Trophoblast cell (in vitro differentiated cells and primary cell): ENCODE data around the gene GABRB2.

Experiments
- DNase-seq, 2 donors: peaks; one replicate each; pipeline ENCODE4 v3.0.0-alpha.2; 2016
- H2AFZ ChIP-seq: 2 replicates; pipeline ENCODE4 v1.6.1; 2013; ENCODE audit warnings: low read length, moderate library complexity, mild to moderate bottlenecking; ENCODE audit not compliant: insufficient read depth, poor library complexity
- H2AK5ac ChIP-seq: 2 replicates; pipeline ENCODE4 v1.6.1; 2013; ENCODE audit warnings: mild to moderate bottlenecking, low read length
- H2BK120ac ChIP-seq: 2 replicates; pipeline ENCODE4 v1.6.1; 2013; ENCODE audit warnings: low read length, mild to moderate bottlenecking, moderate library complexity; ENCODE audit not compliant: insufficient read depth, poor library complexity
- H2BK12ac ChIP-seq: 2 replicates; pipeline ENCODE4 v1.6.1; 2013; ENCODE audit warnings: mild to moderate bottlenecking, low read length, moderate library complexity
- H2BK5ac ChIP-seq: 2 replicates; pipeline ENCODE4 v1.6.1; 2013; ENCODE audit warnings: low read length, low read depth, moderate library complexity, mild to moderate bottlenecking; ENCODE audit not compliant: poor library complexity
- H3K14ac ChIP-seq: 2 replicates; pipeline ENCODE4 v1.6.1; 2013; ENCODE audit warnings: mild to moderate bottlenecking, low read length
- H3K18ac ChIP-seq: 2 replicates; pipeline ENCODE4 v1.6.1; 2013; ENCODE audit warnings: mild to moderate bottlenecking, low read length
- H3K23ac ChIP-seq: 2 replicates; pipeline ENCODE4 v1.6.1; 2013; ENCODE audit warnings: low read length
- H3K27ac ChIP-seq: 2 replicates; pipeline ENCODE4 v1.5.1; 2013; ENCODE audit warnings: low read depth, mild to moderate bottlenecking, inconsistent platforms, low read length, moderate library complexity
- H3K27me3 ChIP-seq: 2 replicates; pipeline ENCODE4 v1.6.1; 2013; ENCODE audit warnings: inconsistent platforms, mild to moderate bottlenecking, low read length, moderate library complexity; ENCODE audit not compliant: insufficient read depth
- H3K36me3 ChIP-seq, 2 experiments: 1 replicate in 1 of 2; 2 replicates in 1 of 2; pipeline ENCODE4 v1.6.1; 2013; ENCODE audit warnings: low read length in 2 of 2, mild to moderate bottlenecking in 2 of 2, moderate library complexity in 1 of 2; ENCODE audit not compliant: insufficient read depth in 2 of 2, control insufficient read depth in 1 of 2
- H3K4ac ChIP-seq: 2 replicates; pipeline ENCODE4 v1.6.1; 2013; ENCODE audit warnings: low read depth, mild to moderate bottlenecking, low read length, moderate library complexity
- H3K4me1 ChIP-seq, 2 experiments: 1 replicate in 1 of 2; 2 replicates in 1 of 2; pipeline ENCODE4 v1.6.1; 2013; ENCODE audit warnings: low read length in 2 of 2, mild to moderate bottlenecking in 2 of 2, moderate library complexity in 1 of 2; ENCODE audit not compliant: insufficient read depth in 2 of 2, control insufficient read depth in 1 of 2
- H3K4me2 ChIP-seq: 2 replicates; pipeline ENCODE4 v1.6.1; 2013; ENCODE audit warnings: inconsistent platforms, mild to moderate bottlenecking, low read length, moderate library complexity
- H3K4me3 ChIP-seq: 2 replicates; pipeline ENCODE4 v1.5.1; 2013; ENCODE audit warnings: mild to moderate bottlenecking, low read depth, low read length, inconsistent platforms
- H3K79me1 ChIP-seq: one replicate; pipeline ENCODE4 v1.6.1; 2013; ENCODE audit warnings: low read length
- H3K79me2 ChIP-seq: 2 replicates; pipeline ENCODE4 v1.6.1; 2013; ENCODE audit warnings: low read length, mild to moderate bottlenecking; ENCODE audit not compliant: control insufficient read depth, insufficient read depth, poor library complexity
- H3K9ac ChIP-seq: 2 replicates; pipeline ENCODE4 v1.6.1; 2013; ENCODE audit warnings: mild to moderate bottlenecking, low read length
- H3K9me3 ChIP-seq: 2 replicates; pipeline ENCODE4 v1.6.1; 2013; ENCODE audit warnings: low read depth, mild to moderate bottlenecking, control low read depth, inconsistent platforms, low read length; ENCODE audit not compliant: insufficient read depth
- H4K12ac ChIP-seq: 2 replicates; pipeline ENCODE4 v1.6.1; 2013; ENCODE audit warnings: low read depth, mild to moderate bottlenecking, low read length, moderate library complexity
- H4K8ac ChIP-seq: 2 replicates; pipeline ENCODE4 v1.6.1; 2013; ENCODE audit warnings: low read depth, mild to moderate bottlenecking, low read length, moderate library complexity
- H4K91ac ChIP-seq: one replicate; pipeline ENCODE4 v1.6.1; 2013; ENCODE audit warnings: low read depth, mild to moderate bottlenecking, low read length, moderate library complexity
- WGBS: extraction: QIAGEN DNeasy Blood & Tissue Kit; methylation state at CpG from one replicate; pipeline ENCODE4 v1.1.7; 2013; ENCODE audit warnings: missing lambda C conversion rate; ENCODE audit not compliant: insufficient read length, insufficient coverage; ENCODE audit errors: extremely low coverage; 5-methylcytosine and 5-hydroxymethylcytosine counted together

The GABRB2 gene

GRCh38 chr5:161403996-161404395 is 142.5 kb downstream of the GABRB2 start:
- Histone ChIP-seq H2BK5ac (no peak overlapping the region), H2AK5ac (no peak overlapping the region), H3K27me3 (no peaks in the 10 kb centered on the region), H3K79me2 (no peaks in the 10 kb centered on the region), H2BK12ac (no peak overlapping the region), H3K4ac (no peak overlapping the region), H4K12ac (no peak overlapping the region), H3K79me1 (no peaks in the 10 kb centered on the region), H3K36me3 (no peaks in the 10 kb centered on the region), H4K91ac (no peak overlapping the region), H3K4me3 (no peak overlapping the region), H3K9me3 (no peaks in the 10 kb centered on the region), H3K4me1 (no peaks in the 10 kb centered on the region), H3K23ac (no peak overlapping the region), H3K9ac (no peak overlapping the region), H2BK120ac (no peak overlapping the region), H3K18ac (no peak overlapping the region), H3K27ac (no peak overlapping the region), H3K14ac (no peak overlapping the region), H2AFZ (no peak overlapping the region), H4K8ac (no peak overlapping the region), H3K4me2 (no peak overlapping the region)
- WGBS = no CpG with 5 or more reads among the region's 1 CpG
- DNase-seq = no peak

- Histone ChIP-seq H3K23ac (no peak overlapping the region), H3K79me1 (no peaks in the 10 kb centered on the region), H2AK5ac (no peak overlapping the region), H3K4ac (no peak overlapping the region), H3K9ac (no peak overlapping the region), H2AFZ (no peak overlapping the region), H3K18ac (no peak overlapping the region), H2BK12ac (no peak overlapping the region), H2BK120ac (no peak overlapping the region), H3K79me2 (no peaks in the 10 kb centered on the region), H3K9me3 (no peaks in the 10 kb centered on the region), H4K8ac (no peak overlapping the region), H3K4me3 (no peak overlapping the region), H3K4me2 (no peak overlapping the region), H3K36me3 (no peaks in the 10 kb centered on the region), H3K14ac (no peak overlapping the region), H4K91ac (no peak overlapping the region), H3K27me3 (no peaks in the 10 kb centered on the region), H2BK5ac (no peak overlapping the region), H3K4me1 (no peaks in the 10 kb centered on the region), H3K27ac (no peak overlapping the region), H4K12ac (no peak overlapping the region)
- DNase-seq = no peak
- WGBS = no CpG with 5 or more reads among the region's 2 CpGs
These were observed 143.4 kb downstream of the GABRB2 start for GRCh38 chr5:161403121-161403520.

GRCh38 chr5:161400583-161400982 is 145.9 kb downstream of the GABRB2 start:
- H3K79me2 ChIP-seq = no peaks in the 10 kb centered on the region
- no peak overlapping the region for H3K4ac ChIP-seq
- no peaks in the 10 kb centered on the region for H3K79me1 ChIP-seq
- H3K4me3 ChIP-seq = no peak overlapping the region
- H2BK5ac ChIP-seq = no peak overlapping the region
- H3K27ac ChIP-seq = no peak overlapping the region
- no peaks in the 10 kb centered on the region for H3K4me1 ChIP-seq
- WGBS = no CpG with 5 or more reads among the region's 4 CpGs
- H3K27me3 ChIP-seq = no peaks in the 10 kb centered on the region
- H2AFZ ChIP-seq = no peak overlapping the region
- no peak for DNase-seq
- no peak overlapping the region for H4K12ac ChIP-seq
- H2BK12ac ChIP-seq = no peak overlapping the region
- H3K23ac ChIP-seq = no peak overlapping the region
- no peaks in the 10 kb centered on the region for H3K36me3 ChIP-seq
- H4K8ac ChIP-seq = no peak overlapping the region
- H3K9ac ChIP-seq = no peak overlapping the region
- H3K9me3 ChIP-seq = no peaks in the 10 kb centered on the region
- no peak overlapping the region for H4K91ac ChIP-seq
- H2BK120ac ChIP-seq = no peak overlapping the region
- H3K14ac ChIP-seq = no peak overlapping the region
- no peak overlapping the region for H2AK5ac ChIP-seq
- H3K18ac ChIP-seq = no peak overlapping the region
- H3K4me2 ChIP-seq = no peak overlapping the region

GRCh38 chr5:161399996-161400562 is 146.4 kb downstream of the GABRB2 start:
- Histone ChIP-seq H3K4me3 (no peak overlapping the region), H3K23ac (no peak overlapping the region), H2BK120ac (no peak overlapping the region), H2AK5ac (no peak overlapping the region), H3K79me2 (no peaks in the 10 kb centered on the region), H3K18ac (no peak overlapping the region), H4K8ac (no peak overlapping the region), H3K27me3 (no peaks in the 10 kb centered on the region), H3K9me3 (no peaks in the 10 kb centered on the region), H3K27ac (no peak overlapping the region), H3K36me3 (no peaks in the 10 kb centered on the region), H2BK12ac (no peak overlapping the region), H3K79me1 (no peaks in the 10 kb centered on the region), H3K4me1 (no peaks in the 10 kb centered on the region), H3K14ac (no peak overlapping the region), H2BK5ac (no peak overlapping the region), H3K4ac (no peak overlapping the region), H4K91ac (no peak overlapping the region), H3K9ac (no peak overlapping the region), H4K12ac (no peak overlapping the region), H2AFZ (no peak overlapping the region), H3K4me2 (no peak overlapping the region)
- no peak for DNase-seq
- no CpG with 5 or more reads among the region's 6 CpGs for WGBS
